HPDE6-E6E7 (cell line): Measurements from ENCODE around the gene LMNTD2.
"Not testable (repeated sequence)": the region's sequence is repeated elsewhere in the genome, so short reads cannot be mapped to it uniquely, and the experiment has no call there.

Experiments
- DNase-seq: peaks from one replicate; pipeline ENCODE4 v3.0.0; 2011; ENCODE audit warnings: missing footprints; ENCODE audit errors: extremely low spot score

The LMNTD2 gene

DNA sequence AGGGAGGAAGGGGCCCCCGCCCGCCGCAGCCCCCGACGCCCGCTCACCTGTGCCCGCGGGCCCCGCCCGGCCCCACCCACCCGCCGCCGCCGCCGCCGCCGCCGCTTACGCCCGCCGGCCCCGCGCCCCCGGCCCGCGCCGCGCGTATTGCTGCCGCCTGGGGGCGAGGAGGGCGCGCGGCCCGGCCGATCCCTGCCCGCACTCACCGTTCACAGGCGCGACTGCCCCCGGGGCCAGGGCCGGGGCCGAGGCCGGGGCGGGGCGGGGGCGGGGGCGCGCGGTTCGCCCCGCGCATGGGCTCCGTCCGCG, 25.4 kb downstream of the LMNTD2 start:
- peak; percentile 22 for DNase-seq

DNA sequence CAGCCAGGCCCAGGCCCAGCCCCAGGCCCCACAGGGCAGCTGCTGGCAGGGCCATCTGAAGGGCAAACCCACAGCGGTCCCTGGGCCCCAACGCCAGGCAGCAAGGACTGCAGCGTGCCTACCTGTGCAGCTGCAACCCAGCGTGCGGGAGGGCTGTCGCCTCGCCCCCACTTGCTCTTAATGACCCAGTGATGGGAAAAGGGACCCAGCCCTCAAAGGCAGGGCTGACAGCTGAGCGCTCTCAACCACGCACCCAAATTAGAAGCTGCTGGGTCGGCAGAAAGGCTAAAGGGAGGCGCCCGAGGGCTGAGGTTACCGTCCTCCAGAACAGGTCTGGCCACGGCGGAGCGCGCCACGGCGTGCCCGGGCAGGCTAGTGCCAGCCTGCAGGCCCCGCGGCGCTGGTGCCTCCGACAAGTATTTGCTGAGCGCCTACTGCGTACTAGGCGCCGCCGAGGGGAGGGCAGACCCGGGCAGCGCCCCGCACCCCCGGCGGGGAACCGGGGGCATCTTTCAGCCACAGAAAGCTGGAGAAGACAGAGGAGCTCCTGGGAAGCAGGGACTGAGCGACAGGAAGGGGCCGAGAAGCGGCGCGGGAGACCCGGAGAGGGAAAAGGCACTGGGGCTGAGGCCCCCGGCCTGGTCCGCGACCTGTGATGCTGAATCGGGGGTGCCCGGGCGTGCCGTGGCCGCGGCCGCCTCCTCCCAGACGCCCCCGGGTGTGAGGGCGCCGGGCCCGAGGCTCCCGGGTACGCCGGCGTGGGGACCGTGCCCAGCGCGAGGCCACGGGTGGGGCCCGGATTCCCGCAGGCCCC, 25.9 kb downstream of the LMNTD2 start:
- DNase-seq = peak; percentile 76

DNA sequence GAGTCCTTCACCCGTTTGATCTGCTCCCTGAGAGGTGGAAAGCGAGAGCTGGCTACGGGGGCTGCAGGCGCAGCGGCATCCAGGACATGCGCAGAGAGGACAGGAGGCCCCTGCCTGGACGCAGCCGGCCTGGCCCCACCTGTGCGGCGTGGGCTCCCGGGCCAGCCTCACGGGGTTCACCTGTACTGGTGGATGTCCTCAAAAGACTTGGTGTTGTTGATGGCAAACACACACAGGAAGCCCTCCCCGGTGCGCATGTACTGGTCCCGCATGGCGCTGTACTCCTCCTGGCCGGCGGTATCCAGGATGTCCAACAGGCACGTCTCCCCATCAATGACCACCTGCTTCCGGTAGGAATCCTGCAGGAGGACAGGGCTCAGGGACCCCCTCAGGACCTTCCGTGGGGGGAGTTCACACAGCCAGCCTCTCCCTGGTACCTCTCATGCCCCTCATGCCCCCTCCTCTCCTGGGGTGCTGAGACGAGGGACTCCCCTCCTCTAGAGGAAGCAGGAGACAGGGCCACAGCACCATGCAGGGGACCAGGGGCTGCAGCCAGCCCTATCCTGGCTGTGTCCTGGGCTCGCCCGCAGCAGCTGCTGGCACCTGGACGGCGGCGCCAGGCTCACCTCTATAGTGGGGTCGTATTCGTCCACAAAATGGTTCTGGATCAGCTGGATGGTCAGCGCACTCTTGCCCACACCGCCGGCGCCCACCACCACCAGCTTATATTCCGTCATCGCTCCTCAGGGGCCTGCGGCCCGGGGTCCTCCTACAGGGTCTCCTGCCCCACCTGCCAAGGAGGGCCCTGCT, 26.7 kb downstream of the LMNTD2 start:
- no peak for DNase-seq

DNA sequence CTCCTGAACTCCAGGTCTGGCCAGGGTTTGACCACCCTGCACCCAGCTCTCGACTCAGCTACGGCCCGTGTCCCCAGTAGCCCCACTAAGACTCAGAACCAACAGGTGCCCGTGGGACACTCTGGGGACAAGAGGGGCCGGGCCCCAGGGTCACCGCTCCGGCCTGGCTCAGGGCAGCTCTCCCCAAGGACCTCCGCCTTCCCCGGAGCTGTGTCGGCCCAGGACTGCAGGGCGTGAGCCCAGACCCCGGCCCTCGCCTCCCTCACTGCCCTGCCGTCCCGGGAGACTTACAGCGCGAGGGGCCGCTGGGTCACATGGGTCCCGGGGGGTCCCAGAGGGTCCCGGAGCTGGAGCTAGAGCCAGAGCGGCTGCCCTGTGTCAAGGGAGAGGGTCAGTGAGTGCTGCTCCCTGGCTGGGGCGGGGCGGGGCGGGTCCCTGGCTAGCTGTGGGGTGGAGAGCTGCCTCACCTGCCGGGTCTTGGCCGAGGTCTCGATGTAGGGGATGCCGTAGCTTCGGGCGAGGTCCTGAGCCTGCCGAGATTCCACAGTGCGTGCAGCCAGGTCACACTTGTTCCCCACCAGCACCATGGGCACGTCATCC, 27.5 kb downstream of the LMNTD2 start:
- DNase-seq = no peak

DNA sequence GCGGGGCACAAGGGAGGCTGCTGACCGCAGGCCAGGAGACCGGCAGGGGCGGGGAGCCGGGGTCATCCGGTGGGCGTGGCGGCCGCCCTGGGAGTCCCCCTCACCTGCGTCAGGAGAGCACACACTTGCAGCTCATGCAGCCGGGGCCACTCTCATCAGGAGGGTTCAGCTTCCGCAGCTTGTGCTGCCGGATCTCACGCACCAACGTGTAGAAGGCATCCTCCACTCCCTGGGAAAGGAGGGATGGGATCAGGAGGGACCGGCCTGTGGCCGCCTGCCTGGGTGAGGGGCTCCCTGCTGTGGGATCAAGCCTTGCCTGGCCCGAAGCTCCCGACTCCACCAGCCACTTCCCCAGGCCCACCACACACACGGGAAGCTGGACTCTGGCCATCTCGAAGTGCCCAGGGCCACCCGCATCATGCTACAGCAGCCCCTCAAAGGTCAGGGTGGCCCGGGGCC, 28.0 kb downstream of the LMNTD2 start:
- DNase-seq = no peak

DNA sequence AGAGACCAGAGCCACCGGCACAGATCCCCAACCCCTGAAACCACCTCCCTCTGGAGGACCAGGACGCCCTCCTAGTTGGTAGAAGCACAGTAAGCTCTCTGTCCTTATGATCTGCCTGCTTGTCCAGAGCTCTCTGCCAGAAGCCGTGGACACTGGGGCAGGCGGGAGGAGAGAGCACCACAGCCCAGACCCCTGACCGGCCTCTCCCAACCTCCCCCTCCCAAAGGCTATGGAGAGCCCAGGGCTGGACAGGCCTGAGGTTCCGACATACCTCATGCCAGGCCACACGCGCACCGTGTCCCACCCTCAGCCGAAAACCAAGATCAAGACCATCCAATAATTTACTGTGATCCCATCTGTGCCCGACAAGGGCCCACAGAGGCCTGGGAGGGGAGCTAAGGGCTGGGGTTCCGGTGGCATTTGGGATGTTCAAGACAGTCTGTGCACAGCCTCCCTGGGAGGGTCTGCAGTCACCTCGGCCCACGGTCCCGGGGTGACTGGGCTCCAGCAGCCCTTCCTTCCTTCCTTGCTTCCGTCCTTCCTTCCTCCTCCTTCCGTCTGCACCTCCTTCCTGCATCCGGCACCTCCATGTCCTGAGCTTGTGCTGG, 28.5 kb downstream of the LMNTD2 start:
- no peak for DNase-seq

GRCh38 chr11:530960-531831, 29.3 kb downstream of the LMNTD2 start:
- DNase-seq = no peak

GRCh38 chr11:529728-530411, 30.7 kb downstream of the LMNTD2 start:
- DNase-seq = no peak

GRCh38 chr11:528815-529727, 31.5 kb downstream of the LMNTD2 start:
- DNase-seq = no peak

DNA sequence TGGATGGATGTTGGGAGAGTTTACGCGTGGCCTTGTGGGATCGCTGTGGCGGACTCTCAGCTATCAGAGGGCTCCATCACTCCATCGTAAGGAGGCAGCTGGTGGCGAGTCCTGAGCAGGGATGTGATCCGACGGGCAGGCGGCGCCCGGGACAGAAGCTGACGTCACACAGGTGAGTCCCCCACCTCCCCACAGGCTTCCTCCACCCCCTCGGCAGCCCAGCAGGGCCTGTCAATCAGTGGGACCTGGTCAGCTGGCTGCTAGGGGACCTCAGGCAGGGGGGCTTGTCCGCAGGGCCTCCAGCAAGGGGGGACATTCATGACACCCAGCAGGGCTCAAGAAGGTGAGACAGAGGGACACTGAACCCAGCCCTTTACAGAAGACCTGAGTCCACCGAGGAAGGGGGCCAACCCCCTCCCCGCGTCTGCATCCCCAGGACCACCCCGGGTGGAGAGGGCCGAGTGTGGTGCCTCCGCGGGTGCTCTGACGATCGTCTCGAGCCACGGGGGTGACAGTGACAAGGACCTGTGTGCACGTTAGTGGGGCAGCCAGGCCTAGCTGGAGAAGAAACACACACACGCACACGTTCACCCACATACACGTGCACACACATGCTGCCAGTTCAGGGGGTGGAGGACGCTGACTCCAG, 32.2 kb downstream of the LMNTD2 start:
- DNase-seq = no peak

DNA sequence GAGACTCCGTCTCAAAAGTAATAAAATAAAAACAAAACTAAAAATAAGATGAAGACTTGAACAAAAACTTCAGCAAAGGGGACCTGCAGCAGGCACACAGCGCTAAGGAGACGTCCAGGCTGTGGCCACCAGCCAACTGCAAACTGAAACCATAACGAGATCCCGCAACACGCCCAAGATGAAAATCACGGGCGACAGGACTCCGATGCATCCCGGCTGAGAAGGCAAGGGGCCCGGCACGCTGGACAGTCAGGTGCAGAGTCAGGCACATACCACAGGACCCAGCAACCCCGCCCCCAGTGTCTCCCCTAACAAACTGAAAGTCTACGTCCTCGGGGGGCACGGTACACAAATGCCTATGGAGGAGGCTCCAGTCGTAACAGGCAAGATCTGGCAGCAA, 34.3 kb downstream of the LMNTD2 start:
- DNase-seq = no peak

GRCh38 chr11:521177-521688, 39.3 kb downstream of the LMNTD2 start:
- DNase-seq = no peak

DNA sequence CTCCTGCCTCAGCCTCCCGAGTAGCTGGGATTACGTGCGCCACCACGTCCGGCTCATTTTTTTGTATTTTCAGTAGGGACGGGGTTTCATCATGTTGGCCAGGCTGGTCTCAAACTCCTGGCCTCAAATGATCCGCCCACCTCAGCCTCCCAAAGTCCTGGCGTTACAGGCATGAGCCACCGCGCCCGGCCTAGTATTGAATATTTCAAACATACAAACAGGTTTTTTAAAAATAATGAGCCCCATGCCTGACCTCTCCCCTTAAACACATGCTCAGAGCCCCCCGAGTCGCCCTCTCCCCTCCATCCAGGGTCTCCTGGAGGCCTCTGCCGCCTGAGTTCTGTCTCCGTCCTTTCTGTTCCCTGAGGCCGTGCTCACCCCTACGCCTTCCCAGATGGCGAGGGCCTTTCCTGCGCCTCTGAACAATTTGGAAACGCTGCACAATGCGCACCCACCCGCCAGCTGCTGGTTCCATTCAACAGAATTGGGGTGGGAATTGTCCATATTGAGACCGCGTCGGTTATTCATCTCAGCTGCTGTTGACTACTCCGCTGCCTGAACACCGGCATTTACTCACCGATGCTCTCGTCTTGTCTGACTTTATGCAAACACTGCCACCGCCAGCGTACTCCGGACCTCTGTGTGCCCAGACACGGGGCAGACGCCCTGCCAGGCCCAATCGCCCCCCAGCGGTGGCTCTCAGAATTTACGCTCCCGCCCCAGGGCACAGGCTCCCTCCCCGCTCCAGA, 39.9 kb downstream of the LMNTD2 start:
- DNase-seq = no peak

GRCh38 chr11:518463-519202, 41.9 kb downstream of the LMNTD2 start:
- peak; percentile 87 for DNase-seq

DNA sequence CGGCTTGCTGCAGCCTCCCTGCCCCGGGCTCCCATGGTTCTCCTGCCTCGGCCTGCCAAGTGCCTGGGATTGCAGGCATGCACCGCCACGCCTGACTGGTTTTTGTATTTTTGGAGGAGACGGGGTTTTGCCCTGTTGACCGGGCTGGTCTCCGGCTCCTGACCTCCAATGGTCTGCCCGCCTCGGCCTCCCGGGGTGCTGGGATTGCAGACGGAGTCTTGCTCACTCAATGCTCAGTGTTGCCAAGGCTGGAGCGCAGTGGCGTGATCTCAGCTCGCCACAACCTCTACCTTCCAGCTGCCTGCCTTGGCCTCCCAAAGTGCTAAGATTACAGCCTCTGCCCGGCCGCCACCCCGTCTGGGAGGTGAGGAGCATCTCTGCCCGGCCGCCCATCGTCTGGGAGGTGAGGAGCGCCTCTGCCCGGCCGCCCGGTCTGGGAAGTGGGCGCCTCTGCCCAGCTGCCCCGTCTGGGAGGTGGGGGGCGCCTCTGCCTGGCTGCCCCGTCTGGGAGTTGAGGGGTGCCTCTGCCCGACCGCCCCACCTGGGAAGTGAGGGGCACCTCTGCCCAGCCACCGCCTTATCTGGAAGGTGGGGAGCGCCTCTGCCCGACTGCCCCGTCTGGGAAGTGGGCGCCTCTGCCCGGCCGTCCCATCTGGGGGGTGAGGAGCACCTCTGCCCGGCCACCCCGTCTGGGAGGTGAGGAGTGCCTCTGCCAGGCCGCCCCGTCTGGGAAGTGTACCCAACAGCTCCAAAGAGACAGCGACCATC, 43.4 kb downstream of the LMNTD2 start:
- not testable (repeated sequence) for DNase-seq

DNA sequence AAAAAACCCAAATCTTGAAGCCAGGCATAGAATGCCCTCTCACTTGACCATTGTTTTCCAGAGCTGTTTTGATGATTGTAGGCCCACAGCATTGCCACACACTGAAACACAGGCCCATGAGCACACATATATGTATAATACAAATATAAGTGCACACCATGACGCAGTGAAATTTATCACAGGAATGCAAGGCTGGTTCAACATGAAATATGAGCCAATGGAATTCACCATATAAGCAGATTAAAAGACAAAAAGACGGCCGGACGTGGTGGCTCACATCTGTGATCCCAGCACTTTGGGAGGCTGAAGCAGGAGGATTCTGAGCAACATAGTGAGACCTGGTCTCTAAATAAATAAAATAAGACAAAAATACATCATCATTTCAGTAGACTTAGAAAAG, 44.1 kb downstream of the LMNTD2 start:
- DNase-seq = no peak

DNA sequence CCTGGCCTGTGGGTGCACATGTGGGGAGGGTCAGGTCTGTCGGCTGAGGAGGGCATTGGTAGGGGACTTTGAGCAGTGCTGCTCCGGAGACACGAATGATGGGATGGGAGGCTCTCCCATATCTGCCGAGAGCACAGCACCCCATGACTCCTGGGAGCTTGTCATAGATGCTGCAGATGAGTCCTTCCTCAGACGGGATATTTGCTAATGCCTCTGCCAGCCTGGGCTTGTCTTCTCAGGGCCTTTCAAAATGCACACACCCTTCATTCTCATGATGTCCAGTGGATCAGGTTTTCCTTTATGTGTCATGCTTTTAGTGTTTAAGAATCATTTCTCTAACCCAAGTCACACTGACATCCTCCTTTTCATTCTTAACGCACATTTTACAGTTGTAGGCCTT, 45.4 kb downstream of the LMNTD2 start:
- peak; percentile 97 for DNase-seq
